Activated T-cell treated with anti-CD3 and anti-CD28 coated beads for 24 hours (primary cell): Measurements from ENCODE around the gene DZIP1.
"Not testable (repeated sequence)": the region's sequence is repeated elsewhere in the genome, so short reads cannot be mapped to it uniquely, and the experiment has no call there.

Source experiments
- DNase-seq: peaks from one replicate; pipeline ENCODE4 v3.0.0-alpha.2; 2020; ENCODE audit warnings: low read depth

DZIP1 gene

DNA sequence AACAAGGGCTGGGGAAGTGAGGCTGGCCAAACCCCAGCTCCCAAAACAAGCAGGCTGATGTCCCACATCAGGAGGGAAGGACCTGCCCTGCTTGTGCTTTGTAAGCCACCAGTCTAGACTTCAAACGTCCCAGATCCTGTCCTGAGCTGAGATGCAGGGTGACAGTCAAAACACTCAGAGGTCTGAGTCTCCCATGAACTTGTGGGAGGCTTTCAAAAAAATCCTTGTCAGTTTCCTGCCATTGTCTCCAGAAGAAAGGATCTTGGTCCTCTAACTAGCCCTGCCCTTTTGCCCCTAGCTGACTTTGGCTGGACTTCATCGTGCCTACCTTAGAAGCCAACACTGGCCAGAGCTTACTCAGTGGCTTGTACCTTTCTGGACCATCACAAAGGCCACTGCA, 43.3 kb downstream of the DZIP1 start:
- DNase-seq = no peak

DNA sequence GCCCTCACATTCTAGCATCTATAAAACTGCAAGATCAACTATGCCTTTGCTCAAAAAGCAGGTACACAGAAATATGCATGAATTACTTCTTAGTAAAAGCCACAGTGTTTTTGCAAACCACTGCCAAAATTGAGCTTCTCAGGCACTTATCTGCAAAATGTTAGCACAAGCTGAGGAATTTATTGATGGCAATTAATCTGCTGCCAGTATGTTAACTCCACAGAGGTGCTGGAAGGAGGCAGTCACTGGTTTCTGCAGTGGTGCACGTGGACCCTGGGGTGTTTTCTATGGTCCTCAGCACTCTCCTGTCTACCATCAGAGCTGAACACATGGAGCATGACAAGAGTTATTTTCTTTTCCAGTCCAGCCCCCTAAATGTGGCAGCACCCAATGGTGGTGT, 47.8 kb downstream of the DZIP1 start:
- DNase-seq = no peak

DNA sequence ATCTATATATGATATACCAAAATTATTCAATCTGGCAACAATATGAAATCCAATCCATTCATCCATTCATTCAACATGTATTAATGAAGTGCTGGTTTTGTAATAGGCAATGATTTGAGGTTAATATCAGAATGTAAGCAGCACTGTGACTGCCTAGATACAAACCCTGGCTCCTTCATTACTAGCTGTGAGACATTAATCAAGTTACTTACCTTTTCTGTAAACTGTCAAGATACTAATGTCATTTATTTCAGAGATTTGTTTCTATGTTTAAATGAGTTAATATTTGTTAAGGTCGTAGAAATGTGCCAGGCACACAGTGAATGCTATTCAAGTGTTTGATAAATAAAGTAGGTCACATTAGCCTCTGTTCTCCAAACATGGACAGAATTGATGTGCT, 51.0 kb downstream of the DZIP1 start:
- no peak for DNase-seq

DNA sequence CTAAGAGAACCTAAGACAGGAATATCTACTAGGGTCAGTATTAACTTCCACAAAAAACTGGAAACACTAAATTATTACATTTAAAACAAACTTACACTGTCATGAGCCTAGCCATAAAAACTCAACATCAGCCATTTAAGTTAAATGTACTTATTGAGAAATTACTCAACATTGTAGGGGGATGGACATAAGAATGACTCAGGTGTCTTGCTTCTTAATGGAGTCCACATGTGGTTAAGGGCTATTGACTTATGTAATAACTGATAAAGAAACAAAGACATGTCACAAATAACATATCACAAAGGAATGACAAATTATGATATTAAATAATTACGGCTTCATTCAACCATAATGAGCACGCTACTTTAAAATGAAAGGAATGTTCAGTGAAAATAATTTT, 55.8 kb downstream of the DZIP1 start:
- DNase-seq = no peak

DNA sequence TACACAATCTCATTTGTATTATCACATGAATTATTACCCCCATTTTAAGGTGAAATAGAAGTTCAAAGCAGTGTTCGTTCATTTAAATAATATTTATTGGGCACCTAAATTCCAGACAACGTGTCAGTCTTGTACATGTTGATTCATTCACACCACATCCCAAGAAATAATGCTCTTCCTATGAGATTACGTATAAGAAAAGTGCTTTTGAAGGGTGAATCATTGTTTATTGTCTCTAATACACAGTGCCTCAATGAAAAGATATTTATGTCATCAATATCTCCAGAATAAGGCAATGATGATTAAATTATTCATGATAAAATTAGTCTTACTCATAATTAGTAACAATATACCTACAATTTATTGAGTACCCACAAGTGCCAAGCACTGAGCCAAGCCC, 56.4 kb downstream of the DZIP1 start:
- no peak for DNase-seq

DNA sequence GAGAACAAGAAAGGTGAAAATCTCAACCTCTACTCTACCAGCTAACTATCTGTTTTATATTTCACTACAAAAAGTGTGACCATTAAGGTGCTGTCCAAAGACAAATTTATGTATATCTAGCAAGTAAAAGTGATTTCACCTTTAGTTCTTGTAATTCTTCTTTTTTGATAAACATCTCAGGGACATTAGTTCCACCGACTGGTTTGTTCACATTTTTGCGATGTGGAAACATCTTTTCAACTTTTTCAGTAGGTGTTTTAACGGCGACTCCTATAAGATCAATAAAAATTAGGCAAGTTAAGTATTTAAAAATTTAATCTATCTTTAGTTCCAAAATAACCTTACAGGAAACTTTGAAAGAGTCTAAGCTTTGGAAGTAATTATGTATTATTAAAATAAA, 58.6 kb downstream of the DZIP1 start:
- DNase-seq = no peak

DNA sequence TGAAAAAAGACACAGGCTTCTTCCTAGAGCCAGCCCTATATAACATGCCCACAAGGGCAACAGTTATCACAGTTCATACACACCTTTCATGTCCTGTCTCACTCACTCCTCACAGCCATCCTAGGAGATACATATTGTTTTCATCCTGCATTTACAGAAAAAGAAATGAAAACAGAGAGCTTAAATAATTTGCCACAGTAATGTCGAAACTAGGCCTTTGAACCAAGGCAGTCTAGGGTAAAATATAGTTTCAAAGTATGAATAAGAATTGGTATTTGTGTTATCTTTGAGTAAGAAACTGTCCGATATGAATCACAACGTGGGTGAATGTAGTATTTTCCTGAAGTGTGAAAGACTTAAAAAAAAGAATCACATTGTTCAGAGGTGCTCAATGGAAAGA, 65.2 kb downstream of the DZIP1 start:
- DNase-seq = no peak

DNA sequence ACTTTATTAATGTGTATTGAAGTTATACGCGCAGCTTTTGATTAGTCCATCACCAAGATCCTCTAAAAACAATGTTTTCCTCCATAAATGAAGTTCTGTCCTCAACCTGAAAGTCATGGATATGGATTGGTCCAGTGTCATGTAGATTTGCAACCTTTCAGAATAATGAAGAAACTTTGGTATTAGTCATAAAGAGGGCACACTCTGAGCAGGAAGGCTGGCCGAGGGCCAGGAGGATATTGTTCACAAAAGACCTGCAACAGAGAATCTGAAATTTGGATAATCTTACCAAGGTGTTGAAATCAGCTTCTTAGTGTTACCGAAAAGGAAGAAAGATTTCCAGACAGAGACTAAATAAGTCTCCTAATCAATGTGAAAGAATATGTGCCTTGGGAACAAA, 71.3 kb downstream of the DZIP1 start:
- no peak for DNase-seq

DNA sequence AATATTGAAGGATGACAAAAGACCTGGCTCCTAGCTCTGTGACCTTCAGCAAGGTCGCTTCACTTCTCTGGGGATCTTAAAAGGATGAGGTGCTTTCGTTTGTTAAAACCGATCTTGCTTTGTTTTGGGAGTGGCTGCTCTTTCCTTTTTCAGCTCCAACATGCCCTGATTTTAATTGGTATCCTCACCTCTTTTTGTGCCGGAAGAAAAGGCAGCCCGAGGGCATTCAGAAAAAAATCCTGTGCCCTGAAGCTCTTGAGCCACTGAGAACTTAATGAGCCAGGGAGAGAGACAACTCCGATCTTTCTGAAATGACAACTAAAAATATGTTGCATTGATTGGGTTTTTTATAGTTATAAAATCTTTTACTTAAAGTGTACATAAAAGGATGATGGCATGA, 72.6 kb downstream of the DZIP1 start:
- no peak for DNase-seq

DNA sequence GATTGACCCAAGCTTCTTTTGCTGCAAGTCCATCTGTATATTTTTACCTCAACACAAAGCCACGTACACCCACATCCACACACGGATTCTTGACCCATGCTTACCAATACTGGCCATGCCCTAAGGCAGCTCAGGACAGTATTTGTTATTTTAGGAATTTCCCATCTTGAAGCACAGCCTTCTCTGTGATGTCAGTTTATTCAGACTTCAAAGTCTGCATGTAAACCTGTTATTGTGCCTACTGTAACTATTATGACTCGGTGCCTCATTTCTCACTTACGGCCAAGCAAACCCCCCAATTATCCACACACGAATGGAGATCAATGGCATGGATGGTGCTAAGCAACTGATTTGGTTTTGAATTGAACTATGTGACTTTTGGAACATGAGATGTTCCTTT, 74.5 kb downstream of the DZIP1 start:
- no peak for DNase-seq

DNA sequence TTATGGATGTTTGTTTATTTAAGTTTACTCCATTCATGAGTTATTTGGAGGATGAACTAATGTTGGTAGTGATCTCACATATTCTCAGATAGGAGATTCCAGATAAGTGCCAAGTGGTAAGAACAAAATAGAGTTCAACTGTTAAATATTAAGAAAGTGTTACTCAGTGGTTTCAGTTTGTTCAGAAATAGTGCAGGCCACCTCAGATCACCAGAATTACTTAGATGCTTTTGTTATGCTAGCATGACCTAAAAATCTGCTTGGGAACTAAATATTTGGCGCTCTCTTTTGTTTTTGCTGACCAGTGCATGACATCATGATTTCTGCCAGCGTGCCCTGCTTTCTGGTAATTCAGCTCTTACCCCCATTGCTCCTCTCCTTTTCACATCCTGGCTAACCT, 76.4 kb downstream of the DZIP1 start:
- no peak for DNase-seq

DNA sequence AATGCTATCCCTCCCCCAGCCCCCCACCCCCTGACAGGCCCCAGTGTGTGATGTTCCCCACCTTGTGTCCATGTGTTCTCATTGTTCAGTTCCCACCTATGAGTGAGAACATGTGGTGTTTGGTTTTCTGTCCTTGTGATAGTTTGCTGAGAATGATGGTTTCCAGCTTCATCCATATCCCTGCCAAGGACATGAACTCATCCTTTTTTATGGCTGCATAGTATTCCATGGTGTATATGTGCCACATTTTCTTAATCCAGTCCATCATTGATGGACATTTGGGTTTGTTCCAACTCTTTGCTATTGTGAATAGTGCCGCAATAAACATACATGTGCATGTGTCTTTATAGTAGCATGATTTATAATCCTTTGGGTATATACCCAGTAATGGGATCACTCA, 78.7 kb downstream of the DZIP1 start:
- not testable (repeated sequence) for DNase-seq

DNA sequence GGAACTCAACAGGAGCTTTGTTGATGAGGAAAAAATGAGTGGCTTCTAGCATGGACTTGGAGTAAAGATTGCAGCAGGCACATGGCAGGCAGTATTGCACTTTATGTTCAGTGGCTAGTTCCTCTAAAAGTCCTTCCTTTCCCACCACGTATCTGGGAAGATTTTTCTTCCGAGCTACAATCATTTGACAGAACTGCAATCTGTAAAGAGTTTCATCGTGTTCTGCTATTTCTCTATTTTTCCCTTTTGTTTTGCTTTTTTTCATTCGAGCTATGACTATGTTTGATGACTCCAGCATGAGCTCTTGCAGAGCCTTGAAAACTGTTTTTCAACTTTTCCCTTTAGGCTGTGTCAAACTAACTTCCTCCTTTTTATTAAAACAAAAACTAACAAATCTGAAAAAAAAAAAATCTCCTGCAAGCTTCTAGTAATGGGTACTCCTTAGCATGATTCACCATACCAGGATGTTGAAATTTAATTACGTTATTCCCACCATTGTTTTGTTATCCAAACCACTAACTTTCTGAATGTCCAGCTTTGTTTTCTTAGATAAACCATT, 79.7 kb downstream of the DZIP1 start:
- DNase-seq = no peak

DNA sequence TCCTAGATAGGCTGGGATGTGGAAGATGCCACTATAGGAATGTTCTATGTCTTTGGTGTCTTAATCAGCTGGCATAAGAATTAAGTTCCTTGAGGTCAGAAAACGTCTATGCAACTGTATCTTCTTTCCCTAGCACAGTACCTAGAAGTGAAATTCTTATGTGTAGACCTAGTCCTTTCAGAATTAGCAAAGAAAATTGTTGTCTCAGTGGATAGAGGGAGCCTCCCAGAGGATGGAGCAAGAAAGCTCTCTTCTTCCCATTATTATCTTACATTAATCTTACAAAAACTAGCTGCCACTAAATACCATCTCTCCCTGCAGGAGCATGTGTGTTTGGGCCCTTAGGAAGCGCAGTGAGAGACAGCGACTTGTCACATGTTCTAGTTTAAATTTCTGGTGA, 80.4 kb downstream of the DZIP1 start:
- no peak for DNase-seq

DNA sequence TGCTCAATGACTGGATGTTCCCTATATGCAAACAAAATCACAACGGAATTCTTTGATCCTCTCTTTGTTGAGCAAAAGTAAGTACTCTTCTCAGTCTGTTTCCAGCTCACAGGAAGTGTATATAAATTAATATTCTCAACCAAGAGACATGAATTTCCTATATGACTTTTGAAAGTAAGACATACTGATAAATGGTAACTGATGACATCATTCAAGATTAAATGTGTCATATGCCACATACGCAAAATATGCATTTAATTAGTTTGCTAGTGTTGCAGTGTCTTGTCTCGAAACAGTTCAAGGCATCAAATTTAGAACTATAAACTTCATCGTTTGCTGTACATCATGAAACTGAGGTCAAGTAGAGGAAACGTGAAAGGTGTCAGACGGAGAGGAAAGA, 84.1 kb downstream of the DZIP1 start:
- DNase-seq = no peak

DNA sequence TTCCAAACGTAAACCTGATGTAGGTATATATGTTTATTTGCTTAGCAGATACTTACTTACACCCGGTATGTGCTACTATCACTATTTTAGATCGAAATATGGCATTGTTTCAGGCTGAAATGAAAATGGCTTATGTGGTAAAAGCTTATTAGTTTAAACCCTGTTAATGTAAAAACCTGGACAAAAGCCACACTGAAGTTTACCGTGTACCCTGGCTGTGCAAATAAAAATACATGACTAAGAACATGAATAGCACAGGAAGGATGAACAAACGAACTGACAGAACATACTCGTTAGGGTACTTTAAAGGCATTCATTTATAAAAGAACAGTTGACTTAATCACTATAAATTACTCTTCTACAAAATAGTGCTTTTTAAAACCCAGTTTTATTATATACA, 85.4 kb downstream of the DZIP1 start:
- DNase-seq = no peak

DNA sequence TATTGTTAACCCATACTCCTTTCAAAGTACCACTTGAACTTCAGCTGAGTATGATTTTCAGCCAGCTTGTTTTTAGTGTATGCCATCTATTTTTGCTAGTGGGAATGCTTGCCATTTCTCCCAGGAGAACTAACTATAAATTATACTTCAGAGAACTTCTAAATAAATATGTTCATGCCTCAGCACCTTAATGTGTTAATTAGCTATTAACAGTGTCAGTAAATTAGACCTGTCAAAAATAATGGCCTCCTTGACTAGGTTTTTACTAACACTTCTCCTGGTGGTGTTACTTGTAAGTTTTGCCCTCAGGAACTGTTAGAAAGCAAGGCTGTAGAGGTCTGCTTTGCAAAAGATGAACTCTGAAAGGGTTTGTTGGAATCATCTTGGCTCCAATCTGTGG, 87.5 kb downstream of the DZIP1 start:
- DNase-seq = no peak

DNA sequence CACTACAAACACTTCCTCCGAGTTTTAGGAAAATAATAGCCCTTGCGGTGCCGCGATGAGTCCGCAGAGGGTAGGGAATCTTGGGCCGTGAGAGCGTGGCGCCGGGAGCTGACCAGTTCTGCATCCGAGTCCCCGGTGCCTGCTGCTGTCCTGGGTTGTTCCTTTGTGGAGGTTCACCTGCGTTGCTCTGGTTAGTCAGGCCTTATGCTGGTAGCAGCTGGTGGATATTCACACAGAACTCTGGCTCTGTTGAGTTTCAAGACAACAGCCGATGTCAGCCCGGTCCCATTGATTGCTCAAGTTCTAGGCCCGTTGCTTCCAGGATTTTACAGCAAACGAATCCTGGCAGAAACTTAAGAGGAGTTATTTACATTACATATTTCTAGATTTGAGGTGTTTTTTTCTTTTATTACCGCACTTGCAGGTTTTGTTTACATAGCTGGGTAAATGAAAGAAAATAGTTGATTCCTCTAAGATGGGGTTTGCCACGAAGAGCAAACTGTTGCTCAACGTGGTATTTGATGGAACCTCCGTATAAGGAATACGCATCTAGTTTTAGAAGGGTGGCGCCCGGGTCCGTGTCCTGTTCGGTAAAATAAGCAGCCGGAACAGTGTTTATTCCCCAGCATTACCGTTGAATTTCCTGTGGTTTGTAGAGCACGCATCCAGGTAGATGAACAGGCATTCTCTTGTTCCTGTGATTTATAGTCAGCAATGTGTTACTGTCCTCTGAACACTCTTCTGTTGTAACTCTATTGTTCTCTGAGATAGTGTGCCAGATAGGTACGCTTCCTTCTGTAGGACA, 90.7 kb downstream of the DZIP1 start:
- no peak for DNase-seq

DNA sequence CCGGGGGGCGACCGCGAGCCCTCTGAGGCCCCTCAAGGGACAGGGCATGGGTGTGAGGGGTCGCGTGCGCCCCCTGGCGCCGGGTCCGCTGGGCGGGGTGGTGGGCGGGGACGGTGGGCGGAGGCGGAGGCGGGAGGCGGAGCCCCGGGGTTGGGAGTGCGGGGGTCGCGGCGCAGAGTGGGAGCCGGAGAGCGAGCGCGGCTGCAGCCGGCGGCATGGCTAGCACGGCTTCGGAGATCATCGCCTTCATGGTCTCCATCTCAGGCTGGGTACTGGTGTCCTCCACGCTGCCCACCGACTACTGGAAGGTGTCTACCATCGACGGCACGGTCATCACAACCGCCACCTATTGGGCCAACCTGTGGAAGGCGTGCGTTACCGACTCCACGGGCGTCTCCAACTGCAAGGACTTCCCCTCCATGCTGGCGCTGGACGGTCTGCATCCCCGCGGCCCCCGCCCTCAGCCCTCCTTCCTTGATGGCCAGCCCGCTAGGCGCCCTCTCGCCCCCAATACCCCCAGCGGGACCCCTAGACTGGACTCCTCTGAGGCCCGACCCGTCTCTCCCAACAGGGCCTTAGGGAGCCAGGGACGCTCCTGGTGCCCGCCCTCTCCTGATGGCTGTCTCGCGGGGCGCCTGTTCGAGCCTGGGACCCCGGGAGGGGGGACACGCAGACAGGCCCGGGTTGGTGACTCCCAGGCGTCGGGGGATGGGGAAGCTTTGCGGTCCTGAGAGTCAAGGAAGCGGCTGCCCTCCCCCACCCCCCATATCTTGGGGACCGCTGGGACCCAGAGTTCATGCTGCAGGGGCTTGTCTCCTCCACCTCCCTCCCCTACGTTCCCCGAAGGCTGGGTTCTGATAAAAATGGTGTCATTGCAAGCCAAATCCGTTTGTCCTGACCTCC, 91.7 kb downstream of the DZIP1 start, which contains the start of gene CLDN10:
Gene CLDN10 (plus strand): TSS at position 182 of the 903 bp plus-strand sequence. CDS start 34 bp downstream, at position 216.
- no peak for DNase-seq

DNA sequence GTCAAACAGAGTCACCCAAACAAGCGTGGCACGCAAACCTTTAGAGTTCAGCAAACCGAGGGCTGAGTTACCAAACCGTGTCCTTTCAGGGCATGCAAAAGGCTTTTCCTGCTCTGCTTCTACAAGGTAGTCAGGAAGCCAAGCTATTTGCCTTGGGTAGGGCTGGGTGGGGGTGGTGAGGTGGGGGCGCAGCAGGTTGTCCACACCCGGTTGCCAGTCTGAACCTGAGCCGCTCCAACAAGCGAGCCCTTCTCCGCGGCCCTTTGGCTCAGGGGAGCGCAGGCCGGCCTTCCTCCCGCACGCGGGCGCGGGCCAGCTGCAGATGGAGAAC, 92.3 kb downstream of the DZIP1 start:
- DNase-seq = no peak

DNA sequence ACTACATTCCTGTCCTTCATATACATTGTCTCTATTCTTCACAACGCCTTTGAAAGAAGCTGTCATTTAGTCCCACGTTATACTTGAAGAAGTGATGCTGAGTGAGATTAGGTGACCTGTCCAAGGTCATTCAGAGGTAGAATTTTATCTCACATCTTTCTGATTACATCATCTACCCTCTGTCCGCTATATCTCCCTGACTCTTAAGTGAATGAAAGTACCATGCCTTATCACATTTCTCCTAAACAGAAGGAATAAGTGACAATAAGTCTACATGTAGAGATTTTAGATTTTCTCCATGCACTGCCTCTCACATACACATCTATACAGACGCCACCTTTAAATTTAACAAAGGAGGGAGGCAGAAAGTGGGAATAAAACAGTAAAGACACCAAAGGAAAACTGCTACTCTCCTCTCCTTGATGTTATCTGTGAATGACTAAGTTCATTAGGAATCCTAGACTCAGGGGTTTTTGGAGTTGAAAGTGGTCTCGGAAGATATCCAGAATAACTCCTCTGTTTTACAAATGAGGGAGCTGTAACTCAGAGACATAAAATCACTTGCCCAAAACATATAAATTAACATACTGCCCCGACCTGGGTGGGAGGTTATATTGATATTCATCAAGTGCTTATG, 96.9 kb downstream of the DZIP1 start:
- no peak for DNase-seq

DNA sequence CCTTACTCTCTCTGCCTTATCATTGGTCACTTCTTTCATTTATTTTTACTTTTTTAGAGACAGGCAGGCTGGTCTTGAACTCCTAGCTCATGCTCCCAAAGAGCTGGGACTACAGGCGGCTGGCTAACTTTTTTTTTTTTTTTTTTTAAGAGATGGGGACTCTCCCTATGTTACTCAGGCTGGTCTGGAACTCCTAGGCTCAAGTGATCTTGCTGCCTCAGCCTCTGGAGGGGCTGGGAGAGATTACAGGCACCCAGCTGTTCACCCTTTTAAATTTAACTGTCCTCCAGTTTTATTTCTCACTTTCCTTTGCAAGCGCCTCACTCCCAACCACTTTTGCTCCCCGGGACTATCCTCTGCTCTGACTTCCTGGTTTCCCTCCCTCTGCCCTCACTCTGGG, 97.6 kb downstream of the DZIP1 start:
- no peak for DNase-seq

DNA sequence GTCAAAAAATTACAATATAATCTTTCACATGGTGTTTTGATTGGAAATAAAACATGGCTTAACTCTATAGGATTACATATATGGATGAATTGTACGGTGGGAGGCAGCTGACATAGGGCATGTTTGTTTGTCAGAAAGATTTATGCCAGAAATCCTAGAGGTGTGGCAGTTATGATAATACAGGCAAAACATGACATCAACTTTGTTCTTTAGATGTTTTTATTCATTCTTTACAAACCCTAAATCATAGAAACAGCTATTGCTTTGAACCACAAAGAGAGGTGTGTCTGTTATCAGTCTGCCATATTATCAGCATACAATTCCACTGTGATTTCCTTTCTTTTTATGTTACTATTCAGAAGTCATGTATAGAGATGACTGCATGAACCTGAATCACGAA, 100.2 kb downstream of the DZIP1 start:
- DNase-seq = no peak
